BLaER1 treated with 17β-estradiol and CSF1 and Interleukin-3, amounts not matched to agents 10 nM and 100 nM (cell line): ENCODE results near the gene CHN1.
A peak's percentile ranks its signal among the peaks of the same experiment; 100 is the strongest.

Experiments used
- H3K27ac ChIP-seq, 11 experiments: shearing (Covaris generic); formaldehyde crosslinking; 2 replicates each; pipeline ENCODE4 v1.8.1; 2022
- H3K27me3 ChIP-seq, 11 experiments: shearing (Covaris generic); formaldehyde crosslinking; 2 replicates each; pipeline ENCODE4 v1.8.1; 2022
- H3K36me3 ChIP-seq, 11 experiments: shearing (Covaris generic); formaldehyde crosslinking; 2 replicates each; pipeline ENCODE4 v1.8.1; 2022
- H3K4me1 ChIP-seq, 10 experiments: shearing (Covaris generic); formaldehyde crosslinking; 2 replicates each; pipeline ENCODE4 v1.8.1; 2022
- H3K4me2 ChIP-seq, 11 experiments: shearing (Covaris generic); formaldehyde crosslinking; 2 replicates each; pipeline ENCODE4 v1.8.1; 2022
- H3K4me3 ChIP-seq, 10 experiments: shearing (Covaris generic); formaldehyde crosslinking; 2 replicates each; pipeline ENCODE4 v1.8.1; 2022
- H3K9ac ChIP-seq, 11 experiments: shearing (Covaris generic); formaldehyde crosslinking; 2 replicates each; pipeline ENCODE4 v1.8.1; 2022
- H3K9me3 ChIP-seq, 11 experiments: shearing (Covaris generic); formaldehyde crosslinking; replicated peaks in 1 of 11; 2 replicates each; pipeline ENCODE4 v1.8.1; 2022
- H4K20me1 ChIP-seq, 11 experiments: shearing (Covaris generic); formaldehyde crosslinking; 2 replicates each; pipeline ENCODE4 v1.8.1; 2022
- Cebpa-rat ChIP-seq, 11 experiments: shearing (Covaris generic); IDR thresholded peaks; 2 replicates each; pipeline ENCODE4 v1.8.1; 2022

CHN1 gene

GRCh38 chr2:174780191-174780840, 224.9 kb downstream of the CHN1 start:
- no peaks in the 10 kb centered on the region; a peak in 1 of 22 replicates for H4K20me1 ChIP-seq
- peaks cover 21 to 47% (median 40%) of the 10 kb centered on the region in 10 experiments for H3K4me1 ChIP-seq

GRCh38 chr2:174779361-174779928, 225.7 kb downstream of the CHN1 start:
- H3K9ac ChIP-seq = 0 out of 22 replicates have a peak overlapping the region, but pooled peaks of 1 of the 11 experiments have one; percentile 55
- no peaks in the 10 kb centered on the region for H3K9me3 ChIP-seq
- no peak for TF ChIP-seq Cebpa-rat (IDR thresholded peaks at IDR 0.05)
- peak overlapping the region; percentile 68 to 95 (median 88) for H3K4me2 ChIP-seq
- H3K4me3 ChIP-seq = no peak overlapping the region
- H4K20me1 ChIP-seq = no peaks in the 10 kb centered on the region; a peak in 1 of 22 replicates
- peak overlapping the region in 9 of 11 experiments; percentile 46 to 86 (median 77); a peak in 14 of 22 replicates for H3K27ac ChIP-seq
- H3K36me3 ChIP-seq = no peaks in the 10 kb centered on the region
- peaks cover 0 to 26% (median 0%) of the 10 kb centered on the region in 11 experiments; a peak in 6 of 22 replicates for H3K27me3 ChIP-seq
- peaks cover 21 to 47% (median 40%) of the 10 kb centered on the region in 10 experiments for H3K4me1 ChIP-seq

More at GRCh38 chr2:174780191-174780840, 224.9 kb downstream of the CHN1 start:
- Histone ChIP-seq H3K9me3 (no peaks in the 10 kb centered on the region), H3K4me3 (no peak overlapping the region), H3K9ac (no peak overlapping the region), H3K27me3 (peaks cover 0 to 18% (median 0%) of the 10 kb centered on the region in 11 experiments; a peak in 6 of 22 replicates), H3K36me3 (no peaks in the 10 kb centered on the region), H3K27ac (peak overlapping the region in 2 of 11 experiments; percentile 85 to 86; a peak in 2 of 22 replicates), H3K4me2 (0 out of 22 replicates have a peak overlapping the region, but pooled peaks of 1 of the 11 experiments have one; percentile 95)
- no peak for TF ChIP-seq Cebpa-rat (IDR thresholded peaks at IDR 0.05)

GRCh38 chr2:174778085-174778981, 226.8 kb downstream of the CHN1 start:
- H3K36me3 ChIP-seq = no peaks in the 10 kb centered on the region
- H3K9ac ChIP-seq = peak overlapping the region in 9 of 11 experiments; percentile 37 to 68 (median 55); a peak in 15 of 22 replicates
- peaks cover 0 to 32% (median 0%) of the 10 kb centered on the region in 11 experiments; a peak in 6 of 22 replicates for H3K27me3 ChIP-seq
- peak overlapping the region; percentile 68 to 95 (median 88) for H3K4me2 ChIP-seq
- H3K4me3 ChIP-seq = peak overlapping the region in 4 of 10 experiments; percentile 11 to 38 (median 24); a peak in 3 of 20 replicates
- H3K9me3 ChIP-seq = no peaks in the 10 kb centered on the region
- H3K27ac ChIP-seq = peak overlapping the region in 10 of 11 experiments; percentile 46 to 86 (median 77); a peak in 20 of 22 replicates
- peak; percentile 17 to 94 (median 85); a peak in 17 of 22 replicates for TF ChIP-seq Cebpa-rat (IDR thresholded peaks at IDR 0.05)
- peaks cover 21 to 47% (median 40%) of the 10 kb centered on the region in 10 experiments for H3K4me1 ChIP-seq
- no peaks in the 10 kb centered on the region; a peak in 1 of 22 replicates for H4K20me1 ChIP-seq

- Histone ChIP-seq H3K9ac (peak overlapping the region in 6 of 11 experiments; percentile 22 to 68 (median 66); a peak in 8 of 22 replicates), H3K9me3 (no peaks in the 10 kb centered on the region), H3K4me3 (no peak overlapping the region), H4K20me1 (no peaks in the 10 kb centered on the region; a peak in 1 of 22 replicates), H3K4me1 (peaks cover 21 to 47% (median 40%) of the 10 kb centered on the region in 10 experiments), H3K4me2 (peak overlapping the region; percentile 68 to 95 (median 88)), H3K27ac (peak overlapping the region in 8 of 11 experiments; percentile 72 to 86 (median 80); a peak in 17 of 22 replicates), H3K36me3 (no peaks in the 10 kb centered on the region), H3K27me3 (peaks cover 0 to 40% (median 0%) of the 10 kb centered on the region in 11 experiments; a peak in 6 of 22 replicates)
- no peak for TF ChIP-seq Cebpa-rat (IDR thresholded peaks at IDR 0.05)
These were observed 227.7 kb downstream of the CHN1 start for GRCh38 chr2:174777347-174778084.

- no peak overlapping the region for H3K9ac ChIP-seq
- H4K20me1 ChIP-seq = no peaks in the 10 kb centered on the region; a peak in 1 of 22 replicates
- H3K27me3 ChIP-seq = peaks cover 0 to 48% (median 0%) of the 10 kb centered on the region in 11 experiments; a peak in 6 of 22 replicates
- H3K9me3 ChIP-seq = no peaks in the 10 kb centered on the region
- H3K4me2 ChIP-seq = peak overlapping the region in 7 of 11 experiments; percentile 37 to 95 (median 89); a peak in 7 of 22 replicates
- no peak for TF ChIP-seq Cebpa-rat (IDR thresholded peaks at IDR 0.05)
- no peaks in the 10 kb centered on the region for H3K36me3 ChIP-seq
- peaks cover 21 to 53% (median 40%) of the 10 kb centered on the region in 10 experiments for H3K4me1 ChIP-seq
- H3K4me3 ChIP-seq = no peak overlapping the region
- H3K27ac ChIP-seq = peak overlapping the region in 1 of 11 experiments; percentile 86; a peak in 1 of 22 replicates
These were observed 228.5 kb downstream of the CHN1 start for GRCh38 chr2:174776675-174777074.

GRCh38 chr2:174776223-174776622, 229.0 kb downstream of the CHN1 start:
- no peaks in the 10 kb centered on the region for H3K36me3 ChIP-seq
- peaks cover 0 to 53% (median 0%) of the 10 kb centered on the region in 11 experiments; a peak in 6 of 22 replicates for H3K27me3 ChIP-seq
- no peaks in the 10 kb centered on the region; a peak in 1 of 22 replicates for H4K20me1 ChIP-seq
- H3K4me3 ChIP-seq = no peak overlapping the region
- H3K4me2 ChIP-seq = peak overlapping the region in 7 of 11 experiments; percentile 12 to 37 (median 30); a peak in 9 of 22 replicates
- no peak overlapping the region for H3K9ac ChIP-seq
- H3K4me1 ChIP-seq = peaks cover 21 to 54% (median 40%) of the 10 kb centered on the region in 10 experiments
- no peak overlapping the region for H3K27ac ChIP-seq
- H3K9me3 ChIP-seq = no peaks in the 10 kb centered on the region
- TF ChIP-seq Cebpa-rat (IDR thresholded peaks at IDR 0.05) = no peak

GRCh38 chr2:174775571-174775980, 229.6 kb downstream of the CHN1 start:
- H3K4me2 ChIP-seq = peak overlapping the region in 9 of 11 experiments; percentile 4 to 37 (median 29); a peak in 13 of 22 replicates
- H3K9me3 ChIP-seq = no peaks in the 10 kb centered on the region
- H3K4me3 ChIP-seq = no peak overlapping the region
- H4K20me1 ChIP-seq = no peaks in the 10 kb centered on the region; a peak in 1 of 22 replicates
- no peak overlapping the region for H3K27ac ChIP-seq
- H3K9ac ChIP-seq = no peak overlapping the region
- H3K27me3 ChIP-seq = peaks cover 0 to 59% (median 0%) of the 10 kb centered on the region in 11 experiments; a peak in 6 of 22 replicates
- H3K36me3 ChIP-seq = no peaks in the 10 kb centered on the region
- TF ChIP-seq Cebpa-rat (IDR thresholded peaks at IDR 0.05) = no peak
- peaks cover 21 to 54% (median 40%) of the 10 kb centered on the region in 10 experiments for H3K4me1 ChIP-seq
